Activated T-helper 17 cell treated with anti-CD3 and anti-CD28 coated beads, Interleukin-2, amount 50 U/mL, for 72 hours (primary cell): Measurements from ENCODE around the gene MARCHF9. TPM values are rescaled to one million over a fixed set of nuclear protein-coding genes. Genes with fewer than 3 reads are reported as not detected.

Source experiments
- ATAC-seq: fragments of 150-1000 bp; cut with Tn5 transposase; replicated peaks from 2 replicates; pipeline ENCODE4 v1.10.0; 2021; ENCODE audit warnings: mild to moderate bottlenecking, moderate library complexity
- H3K27ac Mint-ChIP-seq: one replicate; pipeline ENCODE4 v1.8.0; 2022; ENCODE audit warnings: mixed read lengths
- H3K27me3 Mint-ChIP-seq: one replicate; pipeline ENCODE4 v1.8.0; 2022; ENCODE audit warnings: mixed read lengths
- H3K36me3 Mint-ChIP-seq: one replicate; pipeline ENCODE4 v1.8.0; 2022; ENCODE audit warnings: low read depth, mild to moderate bottlenecking, mixed read lengths
- H3K4me1 Mint-ChIP-seq: one replicate; pipeline ENCODE4 v1.8.0; 2022; ENCODE audit warnings: mixed read lengths
- H3K4me3 Mint-ChIP-seq: one replicate; pipeline ENCODE4 v1.8.0; 2022; ENCODE audit warnings: mild to moderate bottlenecking, mixed read lengths
- H3K9me3 Mint-ChIP-seq: one replicate; pipeline ENCODE4 v1.8.0; 2022; ENCODE audit warnings: mixed read lengths
- total RNA-seq, 2 donors: library from RNA; stranded (reverse); gene quantifications; one replicate each; pipeline ENCODE4 v1.2.3, GENCODE V29; 2022

The MARCHF9 gene
- total RNA-seq, 2 donors from 2014 or later: 22.5 to 26.9 TPM

DNA sequence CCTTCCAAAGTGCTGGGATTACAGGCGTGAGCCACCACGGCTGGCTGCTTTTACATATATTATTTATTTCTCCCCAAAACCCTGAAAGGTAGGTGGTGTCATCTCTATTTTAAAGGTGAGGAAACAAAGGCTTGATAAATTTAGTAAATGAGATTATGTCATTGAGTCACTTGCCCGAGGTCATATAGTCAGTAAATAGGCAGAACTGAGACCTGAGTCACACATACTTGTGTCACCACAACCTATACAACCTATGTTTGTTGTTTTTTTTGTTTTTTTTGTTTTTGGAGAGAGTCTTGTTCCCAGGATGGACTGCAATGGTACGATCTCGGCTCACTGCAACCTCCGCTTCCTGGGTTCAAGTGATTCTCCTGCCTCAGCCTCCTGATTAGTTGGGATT lies 40.5 kb downstream of the MARCHF9 start:
- Mint-ChIP-seq H3K27ac (no peak overlapping the region), H3K4me1 (peaks cover 10% of the 10 kb centered on the region), H3K27me3 (no peaks in the 10 kb centered on the region), H3K4me3 (no peak overlapping the region), H3K36me3 (peaks cover 86% of the 10 kb centered on the region), H3K9me3 (no peaks in the 10 kb centered on the region)
- ATAC-seq: peak; percentile 75

DNA sequence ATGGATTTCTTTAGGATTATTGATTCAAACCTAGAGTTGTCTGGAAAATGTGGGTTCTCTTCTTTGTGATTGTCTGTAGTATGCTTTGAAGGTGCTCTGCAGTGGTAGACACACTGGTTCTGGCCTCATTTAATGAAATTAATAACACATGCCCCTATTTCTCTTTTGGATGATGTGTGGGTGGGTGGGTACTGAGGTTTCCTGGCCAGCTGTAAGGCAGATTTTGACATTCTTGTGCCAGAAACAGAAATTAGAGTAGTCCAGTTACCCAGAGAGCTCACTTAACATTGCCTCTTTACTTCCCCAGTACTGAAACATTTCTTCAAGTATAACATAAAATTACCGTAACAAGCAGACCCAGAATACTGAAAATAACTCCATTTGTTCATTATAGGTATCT lies 42.1 kb downstream of the MARCHF9 start:
- H3K36me3 Mint-ChIP-seq: peaks cover 81% of the 10 kb centered on the region
- peaks cover 10% of the 10 kb centered on the region for H3K4me1 Mint-ChIP-seq
- no peaks in the 10 kb centered on the region for H3K27me3 Mint-ChIP-seq
- no peaks in the 10 kb centered on the region for H3K9me3 Mint-ChIP-seq
- no peak for ATAC-seq
- H3K27ac Mint-ChIP-seq: no peak overlapping the region
- no peak overlapping the region for H3K4me3 Mint-ChIP-seq

DNA sequence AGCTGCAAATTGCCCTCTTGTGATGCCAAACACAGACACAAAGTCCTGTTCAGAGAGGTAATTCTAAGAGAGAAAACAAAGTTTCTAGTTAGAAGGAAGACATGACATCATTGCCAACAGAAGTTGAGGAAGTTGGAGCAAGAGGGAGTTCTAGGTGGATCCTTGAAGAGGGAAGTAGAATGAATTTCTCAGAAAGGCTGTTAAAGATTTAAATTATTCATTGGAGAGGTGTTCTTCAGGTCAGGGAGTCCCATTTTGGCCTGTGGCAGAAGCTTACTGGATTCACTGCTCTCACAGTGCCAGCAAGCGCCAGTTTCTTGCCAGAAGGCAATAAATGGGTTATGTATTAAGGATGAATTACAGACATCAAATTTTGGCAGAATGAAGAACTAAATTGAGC lies 43.0 kb downstream of the MARCHF9 start:
- Mint-ChIP-seq H3K36me3 (peaks cover 79% of the 10 kb centered on the region), H3K27ac (peak overlapping the region; percentile 71), H3K9me3 (no peaks in the 10 kb centered on the region), H3K4me3 (no peak overlapping the region), H3K4me1 (peaks cover 10% of the 10 kb centered on the region), H3K27me3 (no peaks in the 10 kb centered on the region)
- ATAC-seq: no peak

DNA sequence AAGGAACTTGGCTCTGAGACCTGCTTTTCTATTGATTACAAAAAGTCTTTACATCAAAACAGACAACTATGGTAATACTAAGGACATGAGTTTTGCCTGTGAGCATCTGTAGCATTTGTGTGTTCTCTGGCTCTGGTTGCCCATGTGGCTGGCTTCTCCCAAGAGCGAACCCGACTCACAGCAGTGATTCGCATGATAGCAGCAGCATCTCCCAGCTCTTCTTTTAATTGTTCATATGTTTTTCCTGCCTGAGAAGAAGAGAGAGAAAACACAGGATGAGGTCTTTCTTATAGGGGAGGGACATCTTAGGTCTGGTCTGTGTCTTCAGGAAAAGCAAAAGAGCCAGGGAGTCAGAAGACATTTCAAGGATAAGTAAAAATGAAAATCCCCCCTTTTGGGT lies 46.1 kb downstream of the MARCHF9 start:
- no peak overlapping the region for H3K4me3 Mint-ChIP-seq
- no peak overlapping the region for H3K27ac Mint-ChIP-seq
- peaks cover 7% of the 10 kb centered on the region for H3K4me1 Mint-ChIP-seq

DNA sequence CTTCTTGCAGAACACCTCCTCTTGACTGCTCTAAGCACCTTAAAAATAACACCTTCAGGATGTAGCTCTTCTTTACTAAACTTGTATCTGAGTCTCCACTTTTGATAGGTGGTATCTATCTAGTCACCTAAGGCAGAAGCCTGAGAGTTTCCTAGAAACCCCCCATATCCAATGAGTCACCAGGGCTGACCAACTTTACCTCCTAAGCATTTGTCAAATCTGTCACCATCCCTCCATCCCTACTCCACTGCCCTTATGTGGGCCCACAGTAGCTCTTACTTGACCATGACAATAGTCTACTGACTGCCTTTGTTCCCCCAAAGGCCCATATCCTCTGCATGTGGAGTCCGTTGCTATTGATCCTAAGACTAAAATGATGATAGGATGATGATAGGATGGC lies 47.7 kb downstream of the MARCHF9 start:
- peak; percentile 23 for ATAC-seq
- Mint-ChIP-seq H3K9me3 (no peaks in the 10 kb centered on the region), H3K27ac (peak overlapping the region; percentile 66), H3K4me1 (peaks cover 5% of the 10 kb centered on the region), H3K27me3 (no peaks in the 10 kb centered on the region), H3K36me3 (peaks cover 35% of the 10 kb centered on the region), H3K4me3 (no peak overlapping the region)

More for the DNA sequence above, 46.1 kb downstream of the MARCHF9 start:
- no peaks in the 10 kb centered on the region for H3K9me3 Mint-ChIP-seq
- no peak for ATAC-seq
- peaks cover 51% of the 10 kb centered on the region for H3K36me3 Mint-ChIP-seq
- no peaks in the 10 kb centered on the region for H3K27me3 Mint-ChIP-seq

DNA sequence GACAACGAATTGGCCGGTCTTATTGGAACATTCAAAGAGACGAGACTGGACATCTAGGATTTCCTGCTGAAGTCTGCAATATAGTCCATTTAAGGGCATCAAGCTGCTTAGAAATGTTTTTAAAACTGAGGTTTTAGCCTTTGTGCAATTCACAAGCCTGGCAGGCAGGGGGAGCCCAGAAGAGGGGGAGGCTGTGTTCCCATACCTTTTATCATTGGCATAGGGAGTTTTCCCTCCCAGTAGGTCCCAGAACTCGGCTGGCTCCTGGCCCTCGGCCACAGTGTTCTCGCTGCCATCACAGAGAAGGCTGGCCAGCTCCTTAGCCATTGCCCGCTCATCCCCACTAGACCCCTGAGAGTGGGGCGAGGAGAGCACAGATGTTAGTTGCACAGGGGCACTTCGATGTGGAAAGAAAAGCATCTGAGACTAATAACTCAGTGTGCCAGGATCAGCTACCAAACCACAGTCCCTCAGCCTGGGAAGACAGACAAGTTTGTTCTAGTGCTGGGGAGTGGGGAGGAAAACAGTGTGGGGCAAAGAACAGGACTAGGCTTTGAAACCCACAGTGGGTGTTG lies 48.5 kb downstream of the MARCHF9 start:
- peak; percentile 29 for ATAC-seq
- Mint-ChIP-seq H3K27me3 (no peaks in the 10 kb centered on the region), H3K9me3 (no peaks in the 10 kb centered on the region), H3K27ac (no peak overlapping the region), H3K4me1 (peaks cover 5% of the 10 kb centered on the region), H3K36me3 (peaks cover 28% of the 10 kb centered on the region), H3K4me3 (no peak overlapping the region)

DNA sequence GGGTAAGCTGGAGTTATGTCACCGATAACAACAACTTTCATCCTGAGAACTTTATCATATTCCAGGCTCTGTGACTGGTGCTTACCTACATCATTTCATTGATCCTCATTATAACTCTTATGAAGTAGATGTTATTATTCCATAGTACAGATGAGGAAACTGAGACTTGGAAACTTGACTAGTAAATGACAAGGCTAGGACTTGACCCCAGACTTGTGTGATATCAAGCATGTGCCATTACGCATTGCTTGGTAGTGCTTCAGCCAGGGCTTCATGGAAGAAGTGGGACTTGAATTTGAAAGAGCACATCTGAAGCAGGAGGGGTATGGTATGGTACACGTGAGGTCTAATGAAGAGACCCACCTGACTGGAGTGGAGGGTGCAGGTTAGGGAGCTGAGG lies 51.8 kb downstream of the MARCHF9 start:
- Mint-ChIP-seq H3K27me3 (no peaks in the 10 kb centered on the region), H3K4me1 (no peaks in the 10 kb centered on the region), H3K4me3 (no peak overlapping the region), H3K27ac (no peak overlapping the region), H3K36me3 (peaks cover 8% of the 10 kb centered on the region), H3K9me3 (no peaks in the 10 kb centered on the region)
- no peak for ATAC-seq

DNA sequence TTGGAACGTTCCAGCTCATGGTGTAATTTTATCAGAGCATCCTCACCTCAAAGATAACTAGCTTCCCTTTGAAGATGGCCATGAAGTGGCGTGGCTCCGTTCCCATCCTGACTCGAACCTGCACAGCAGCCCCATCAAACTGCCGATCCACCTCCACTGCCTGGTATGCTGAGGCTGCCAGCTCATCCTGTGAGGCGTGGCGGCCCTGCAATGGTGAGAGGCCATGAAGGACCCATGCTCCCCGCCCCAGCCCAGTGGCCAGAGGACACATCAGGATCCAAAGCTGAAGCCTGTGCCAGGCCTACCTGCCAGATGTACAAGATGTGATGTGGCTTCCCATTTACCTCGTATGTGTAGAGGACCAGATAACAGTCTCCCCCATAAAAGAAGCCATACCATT lies 52.4 kb downstream of the MARCHF9 start:
- H3K27ac Mint-ChIP-seq: no peak overlapping the region
- no peak for ATAC-seq
- no peaks in the 10 kb centered on the region for H3K9me3 Mint-ChIP-seq
- peaks cover 5% of the 10 kb centered on the region for H3K36me3 Mint-ChIP-seq
- no peak overlapping the region for H3K4me3 Mint-ChIP-seq
- no peaks in the 10 kb centered on the region for H3K4me1 Mint-ChIP-seq
- H3K27me3 Mint-ChIP-seq: no peaks in the 10 kb centered on the region

DNA sequence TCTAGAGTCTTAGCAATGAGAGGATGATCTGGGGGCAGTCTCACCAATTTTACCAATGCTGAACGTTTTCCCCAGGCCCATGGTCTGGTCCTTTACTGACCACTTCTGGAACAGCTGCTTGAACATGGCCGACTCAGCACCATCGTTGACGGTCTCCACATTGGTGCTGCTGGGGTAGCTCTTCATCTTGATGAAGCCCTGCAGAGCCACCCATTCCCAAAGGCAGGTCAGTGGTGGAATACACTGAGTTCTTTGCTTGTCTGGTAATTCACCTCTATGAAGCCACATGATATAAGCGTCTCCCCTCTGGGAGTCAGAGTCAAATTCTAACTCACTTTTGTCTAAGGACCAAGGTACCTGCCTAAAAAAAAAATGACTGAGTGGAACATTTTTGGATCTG lies 53.4 kb downstream of the MARCHF9 start:
- Mint-ChIP-seq H3K4me1 (no peaks in the 10 kb centered on the region), H3K36me3 (no peaks in the 10 kb centered on the region), H3K9me3 (no peaks in the 10 kb centered on the region), H3K27me3 (no peaks in the 10 kb centered on the region), H3K4me3 (no peak overlapping the region), H3K27ac (peak overlapping the region; percentile 20)
- ATAC-seq: no peak

DNA sequence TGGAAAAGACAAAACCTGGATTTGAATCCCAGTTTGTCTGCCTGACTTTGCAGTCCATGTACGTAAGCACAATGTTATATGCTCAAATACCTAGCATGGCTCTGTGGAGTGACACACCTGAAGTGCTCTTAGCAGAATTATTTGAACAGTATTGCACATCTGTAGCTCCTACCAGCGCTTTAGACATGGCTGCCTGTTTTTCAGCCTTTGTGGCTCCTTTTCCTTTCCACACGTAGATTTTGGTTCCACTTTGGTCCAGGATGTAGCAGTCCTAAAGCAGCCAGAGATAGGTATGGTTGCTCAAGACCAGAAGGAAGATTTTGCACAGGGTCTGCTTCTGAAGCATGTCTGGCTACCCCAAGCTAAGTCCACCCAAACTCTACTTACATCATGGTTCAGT lies 54.5 kb downstream of the MARCHF9 start:
- Mint-ChIP-seq H3K27ac (no peak overlapping the region), H3K4me1 (no peaks in the 10 kb centered on the region), H3K9me3 (no peaks in the 10 kb centered on the region), H3K36me3 (no peaks in the 10 kb centered on the region), H3K4me3 (no peak overlapping the region), H3K27me3 (no peaks in the 10 kb centered on the region)
- no peak for ATAC-seq

Other genes with a start within 250 kb of the MARCHF9 start
- 10 to 100 TPM; 14.2 to 25.3 TPM for gene DDIT3, start 234.6 kb upstream of the MARCHF9 start, total RNA-seq
- 10 to 100 TPM; 78.8 to 83.1 TPM for gene MBD6, start 232.3 kb upstream of the MARCHF9 start, total RNA-seq
- 10 to 100 TPM; 78.5 to 96.4 TPM for gene DCTN2, start 207.9 kb upstream of the MARCHF9 start, total RNA-seq
- 1 to 10 TPM; 2.0 to 3.0 TPM for gene KIF5A, start 205.1 kb upstream of the MARCHF9 start, total RNA-seq
- gene PIP4K2C, start 163.9 kb upstream of the MARCHF9 start, total RNA-seq: 10 to 100 TPM; 16.0 to 23.0 TPM
- 10 to 100 TPM; 16.7 to 19.5 TPM for gene DTX3, start 150.3 kb upstream of the MARCHF9 start, total RNA-seq
- gene ARHGEF25, start 143.7 kb upstream of the MARCHF9 start, total RNA-seq: 1 to 10 TPM; 1.5 to 1.6 TPM
- 1 to 10 TPM; 1.5 to 3.7 TPM for gene B4GALNT1, start 121.9 kb upstream of the MARCHF9 start, total RNA-seq
- 100 to 1,000 TPM; 107 to 114 TPM for gene OS9, start 61.0 kb upstream of the MARCHF9 start, total RNA-seq
- gene AGAP2, start 16.4 kb upstream of the MARCHF9 start, total RNA-seq: 10 to 100 TPM; 34.9 to 52.0 TPM
- gene TSPAN31, start 10.1 kb upstream of the MARCHF9 start, total RNA-seq: 10 to 100 TPM; 10.7 to 18.7 TPM
- 100 to 1,000 TPM; 132 to 242 TPM for gene CDK4, start 2.8 kb upstream of the MARCHF9 start, total RNA-seq
- gene CYP27B1, start 12.0 kb downstream of the MARCHF9 start, total RNA-seq: 10 to 100 TPM; 14.4 to 14.7 TPM
- 10 to 100 TPM; 19.0 to 39.5 TPM for gene METTL1, start 17.0 kb downstream of the MARCHF9 start, total RNA-seq
- 10 to 100 TPM in 1 of 2 donors, 1 to 10 TPM in 1; 5.4 to 11.5 TPM for gene EEF1AKMT3, start 17.5 kb downstream of the MARCHF9 start, total RNA-seq
- gene TSFM, start 27.7 kb downstream of the MARCHF9 start, total RNA-seq: 10 to 100 TPM; 30.7 to 63.8 TPM
- gene AVIL, start 63.6 kb downstream of the MARCHF9 start, total RNA-seq: 1 to 10 TPM; 1.9 to 2.7 TPM
- gene CTDSP2, start 91.6 kb downstream of the MARCHF9 start, total RNA-seq: 100 to 1,000 TPM in 1 of 2 donors, 10 to 100 TPM in 1; 68.5 to 113 TPM
- gene ATP23, start 186.5 kb downstream of the MARCHF9 start, total RNA-seq: 10 to 100 TPM; 13.5 to 19.4 TPM